ENCODE data around the gene RSRC1. TPM values are rescaled to one million over a fixed set of nuclear protein-coding genes. Genes with fewer than 3 reads are reported as not detected.
A peak's percentile ranks its signal among the peaks of the same experiment; 100 is the strongest.
"Not testable (repeated sequence)": the region's sequence is repeated elsewhere in the genome, so short reads cannot be mapped to it uniquely, and the experiment has no call there.

Gene RSRC1
- total and polyA plus RNA-seq, 12 donors: 12.6 to 27.6 (median 21.4) TPM

- Histone ChIP-seq H3K9me3 (peaks cover 0 to 18% (median 0%) of the 10 kb centered on the region in 11 donors), H3K27me3 (peaks cover 10 to 42% (median 38%) of the 10 kb centered on the region in 7 donors), H3K4me1 (peaks cover 0 to 48% (median 24%) of the 10 kb centered on the region in 9 donors), H3K27ac (peak overlapping the region in 5 of 10 donors; percentile 62 to 86 (median 77)), H3K4me3 (peak overlapping the region; percentile 63 to 97 (median 84)), H3K36me3 (no peaks in the 10 kb centered on the region)
- DNase-seq (no peak), ATAC-seq (no peak)
- 10 to 16% methylated on average over 4 of the region's 4 CpGs for WGBS, 2 donors
- intact Hi-C loops (cut with DNase I): no loop called here
- no peak for TF ChIP-seq CTCF (IDR thresholded peaks at IDR 0.05)
These were observed 749 bp downstream of the RSRC1 start for GRCh38 chr3:158110658-158111018.

- WGBS, 2 donors: 67 to 77% methylated on average over 2 of the region's 2 CpGs
- intact Hi-C loops (cut with DNase I): no loop called here
- peaks cover 8 to 30% (median 26%) of the 10 kb centered on the region in 7 donors for H3K27me3 ChIP-seq
- H3K27ac ChIP-seq: no peak overlapping the region
- ATAC-seq: no peak
- DNase-seq: no peak
- H3K4me3 ChIP-seq: no peak overlapping the region
- H3K36me3 ChIP-seq: no peaks in the 10 kb centered on the region
- peaks cover 0 to 18% (median 0%) of the 10 kb centered on the region in 11 donors for H3K9me3 ChIP-seq
- peaks cover 0 to 38% (median 20%) of the 10 kb centered on the region in 9 donors for H3K4me1 ChIP-seq
- no peak for TF ChIP-seq CTCF (IDR thresholded peaks at IDR 0.05)
These were observed 2.0 kb downstream of the RSRC1 start for GRCh38 chr3:158111861-158112260.

GRCh38 chr3:158113595-158113994 is 3.7 kb downstream of the RSRC1 start:
- peaks cover under 1 to 13% (median 9%) of the 10 kb centered on the region in 7 donors for H3K27me3 ChIP-seq
- DNase-seq; H3K36me3 ChIP-seq; intact Hi-C loops (cut with DNase I); H3K27ac ChIP-seq; H3K4me3 ChIP-seq; ATAC-seq: not testable (repeated sequence)
- peaks cover 0 to 18% (median 0%) of the 10 kb centered on the region in 11 donors for H3K9me3 ChIP-seq
- H3K4me1 ChIP-seq: peaks cover 0 to 26% (median 16%) of the 10 kb centered on the region in 9 donors
- WGBS, 2 donors: 90 to 95% methylated on average over 2 of the region's 2 CpGs

- no peak for TF ChIP-seq CTCF (IDR thresholded peaks at IDR 0.05)
- Histone ChIP-seq H3K36me3 (peaks cover 0 to 35% (median 12%) of the 10 kb centered on the region in 9 donors), H3K4me3 (no peak overlapping the region), H3K4me1 (no peaks in the 10 kb centered on the region), H3K27me3 (no peaks in the 10 kb centered on the region), H3K27ac (no peak overlapping the region), H3K9me3 (peaks cover 0 to 9% (median 0%) of the 10 kb centered on the region in 11 donors)
- no peak for ATAC-seq
- intact Hi-C loops (cut with DNase I): no loop called here
- no peak for DNase-seq
These were observed 10.4 kb downstream of the RSRC1 start for GRCh38 chr3:158120330-158120729.

- DNase-seq (no peak), ATAC-seq (no peak)
- Histone ChIP-seq H3K4me1 (no peaks in the 10 kb centered on the region), H3K9me3 (peaks cover 0 to 19% (median 0%) of the 10 kb centered on the region in 11 donors), H3K27ac (no peak overlapping the region), H3K36me3 (peaks cover 0 to 44% (median 14%) of the 10 kb centered on the region in 9 donors), H3K4me3 (no peak overlapping the region), H3K27me3 (no peaks in the 10 kb centered on the region)
- no peak for TF ChIP-seq CTCF (IDR thresholded peaks at IDR 0.05)
- intact Hi-C loops (cut with DNase I): no loop called here
These were observed 11.4 kb downstream of the RSRC1 start for GRCh38 chr3:158121295-158121694.

GRCh38 chr3:158122721-158123120 is 12.8 kb downstream of the RSRC1 start:
- intact Hi-C loops (cut with DNase I); H3K27ac ChIP-seq; ATAC-seq; DNase-seq; H3K27me3 ChIP-seq; H3K4me3 ChIP-seq; H3K4me1 ChIP-seq: not testable (repeated sequence)
- Histone ChIP-seq H3K9me3 (peaks cover 0 to 33% (median 13%) of the 10 kb centered on the region in 11 donors), H3K36me3 (peaks cover 0 to 59% (median 18%) of the 10 kb centered on the region in 9 donors)
- 79% methylated on average over 5 of the region's 5 CpGs for WGBS, 2 donors
